Stimulated activated CD8-positive, alpha-beta memory T cell treated with anti-CD3 and anti-CD28 coated beads, Interleukin-12 subunit alpha, Interleukin-12 subunit beta, amount 100 ng/mL, for 24 hours (primary cell): ENCODE measurements around the gene NT5C3B.
"Not testable (repeated sequence)": the region's sequence is repeated elsewhere in the genome, so short reads cannot be mapped to it uniquely, and the experiment has no call there.

Experiments
- DNase-seq: peaks from one replicate; pipeline ENCODE4 v3.0.0-alpha.2; 2020; ENCODE audit errors: extremely low read depth

Gene NT5C3B

DNA sequence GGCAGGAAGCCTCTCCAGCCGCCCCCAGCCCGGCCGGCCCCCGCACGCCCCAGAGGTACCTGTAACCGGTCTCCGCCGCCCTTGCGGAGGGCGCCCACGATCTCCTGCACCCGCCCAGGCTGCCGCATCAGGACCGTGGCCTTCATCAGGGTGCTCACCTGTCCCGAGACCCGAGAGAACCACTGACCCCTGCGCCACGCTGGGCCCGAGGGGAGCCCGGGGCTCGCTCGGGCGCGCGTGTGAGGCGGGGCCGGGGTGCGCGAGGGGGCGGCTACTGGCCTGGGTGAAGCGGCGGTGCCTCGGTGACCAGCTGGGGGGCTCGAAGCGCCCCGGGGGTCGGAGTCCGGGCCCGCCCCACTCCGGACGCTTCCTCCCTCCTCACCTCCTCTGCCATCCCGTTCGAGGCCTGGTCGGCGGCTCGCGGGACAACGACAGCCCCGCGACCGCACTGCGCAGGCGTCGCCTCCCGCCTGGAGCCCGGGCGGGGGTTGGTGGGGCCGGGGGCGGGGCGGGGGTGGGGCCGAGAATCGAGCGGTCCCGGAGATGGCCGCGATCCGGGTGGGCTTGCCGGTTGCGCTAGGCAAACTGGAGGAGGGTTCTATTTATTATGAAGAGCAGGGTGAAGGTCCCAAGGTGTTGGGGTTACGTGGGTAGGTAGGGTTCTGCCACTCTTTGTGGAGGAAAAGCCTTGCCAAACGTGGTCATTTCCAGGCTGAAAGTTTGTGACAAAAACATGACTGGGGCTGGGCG, at the start of gene NT5C3B:
NT5C3B (minus strand) TSS at position 433 of the 750 bp plus-strand sequence; CDS start at position 394, 39 bp downstream.
- peak; percentile 21 for DNase-seq

DNA sequence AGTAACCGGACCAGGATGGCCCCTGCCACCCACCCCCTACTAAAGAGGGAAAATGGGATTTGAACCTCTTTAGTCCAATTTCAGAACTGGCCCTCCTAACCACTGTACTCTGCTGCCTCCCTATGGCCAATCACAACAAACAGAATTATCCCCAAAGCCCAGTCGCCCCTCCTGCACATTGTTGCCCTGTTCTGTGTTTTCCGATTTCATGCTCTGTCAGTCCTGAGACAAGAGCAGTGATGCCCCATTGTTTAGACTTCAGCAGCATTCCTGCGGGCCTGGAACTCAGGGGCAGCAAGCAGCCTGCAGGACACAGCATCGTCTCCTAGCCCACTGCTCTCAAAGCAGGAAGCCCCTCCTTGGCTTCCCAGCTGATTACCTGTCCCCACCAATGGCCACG, 49.7 kb upstream of the NT5C3B start:
- no peak for DNase-seq

DNA sequence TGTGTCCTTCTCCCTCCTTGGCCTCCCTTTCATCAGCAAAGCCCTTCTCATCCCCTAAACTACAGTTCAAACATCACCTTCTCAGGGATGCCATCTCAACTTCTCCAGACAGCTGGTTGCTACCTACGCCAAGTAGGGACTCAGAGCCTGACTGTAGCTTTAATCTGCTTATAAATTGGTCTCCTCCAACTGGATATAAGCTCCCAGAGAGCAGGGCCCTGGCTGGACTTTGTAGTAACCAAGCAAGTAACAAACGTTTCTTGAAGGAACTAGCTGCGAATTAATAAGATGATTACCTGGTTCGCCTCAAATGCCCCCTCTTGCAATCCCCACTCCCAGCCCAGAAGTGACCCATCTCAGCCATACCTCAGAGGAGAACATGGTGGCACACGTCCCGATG, 46.7 kb upstream of the NT5C3B start:
- no peak for DNase-seq

DNA sequence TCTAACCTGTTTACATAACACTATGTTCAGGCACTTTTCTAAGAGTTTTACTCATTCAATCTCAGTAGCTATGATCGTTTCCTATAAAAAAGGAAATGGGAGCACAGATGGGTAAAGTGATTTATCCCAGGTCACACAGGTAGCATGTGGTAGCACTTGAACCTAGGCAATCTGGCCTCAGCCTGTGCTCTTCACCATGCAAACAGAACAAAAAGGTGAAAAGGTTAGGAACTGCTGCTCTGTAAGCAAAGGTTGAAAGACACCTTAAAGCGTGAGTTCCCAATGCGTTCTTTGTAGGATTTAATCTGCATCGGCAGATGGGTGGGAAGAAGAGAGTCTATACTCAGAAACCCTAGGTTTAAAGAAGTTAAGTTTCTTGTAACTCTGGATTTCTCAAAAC, 44.1 kb upstream of the NT5C3B start:
- no peak for DNase-seq

DNA sequence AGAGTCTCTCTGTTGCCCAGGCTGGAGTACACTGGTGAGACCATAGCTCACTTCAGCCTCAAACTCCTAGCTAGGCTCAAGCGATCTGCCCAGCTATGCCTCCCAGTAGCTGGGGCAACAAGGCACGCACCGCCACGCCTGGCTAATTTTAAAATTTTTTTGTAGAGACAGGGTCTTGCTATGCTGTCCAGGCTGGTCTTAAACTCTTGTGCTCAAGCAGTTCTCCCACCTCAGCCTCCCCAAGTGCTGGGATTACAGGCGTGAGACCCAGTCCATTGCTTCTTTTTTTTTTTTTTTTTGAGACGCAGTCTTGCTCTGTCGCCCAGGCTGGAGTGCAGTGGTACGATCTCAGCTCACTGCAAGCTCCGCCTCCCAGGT, 38.2 kb upstream of the NT5C3B start:
- DNase-seq = not testable (repeated sequence)

DNA sequence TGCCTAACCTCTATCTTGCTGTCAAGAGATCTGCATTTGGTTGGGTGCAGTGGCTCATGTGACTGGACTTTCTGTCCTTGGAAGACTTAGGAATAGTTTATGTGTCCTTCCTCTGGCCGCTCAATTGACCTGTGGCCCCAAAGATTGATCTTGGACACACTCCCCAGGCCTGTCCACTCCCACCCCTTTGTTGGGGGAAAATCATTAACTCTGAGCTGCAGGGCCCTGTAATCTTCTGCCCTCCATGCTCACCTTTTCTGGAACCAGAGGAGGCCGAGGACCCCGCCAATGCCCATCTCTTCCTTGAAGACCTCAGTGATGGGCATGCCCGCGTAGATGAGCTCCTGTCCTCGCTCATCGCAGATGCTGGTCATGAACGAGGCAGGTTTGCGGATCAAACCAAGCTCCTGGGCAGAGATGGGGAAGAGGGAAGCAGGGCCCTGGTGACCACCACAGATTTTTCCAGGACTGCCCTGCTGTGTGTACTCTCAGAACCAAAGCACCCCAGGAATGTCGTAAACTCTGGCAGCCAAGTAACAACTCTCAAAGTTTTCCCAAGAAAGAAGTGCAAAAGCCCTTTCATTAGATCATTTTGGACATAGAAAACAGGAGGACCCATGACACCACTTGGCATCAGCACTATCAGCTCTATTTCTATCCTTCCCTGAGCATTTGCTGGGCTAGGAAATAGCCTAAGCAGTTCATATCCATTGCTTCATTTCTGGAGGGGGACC, 37.7 kb upstream of the NT5C3B start:
- DNase-seq = no peak

DNA sequence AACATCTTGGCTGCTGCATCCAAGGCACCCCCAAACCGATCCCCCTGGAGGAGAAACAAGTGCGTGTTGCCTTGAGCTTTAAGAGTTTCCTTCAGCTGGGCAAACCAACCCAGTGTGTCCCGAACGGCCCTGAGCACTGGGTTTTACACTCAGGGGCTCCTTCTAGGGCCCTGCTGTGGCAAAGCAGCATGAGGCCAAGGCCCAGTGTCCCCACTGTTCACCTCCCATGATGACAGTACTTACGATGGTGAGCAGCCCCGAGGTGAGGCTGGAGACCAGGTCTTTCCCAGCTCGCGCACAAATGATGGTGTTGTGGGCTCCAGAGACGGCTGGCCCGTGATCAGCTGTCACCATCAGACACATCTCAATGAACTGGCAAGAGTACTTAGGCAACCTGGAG, 35.8 kb upstream of the NT5C3B start:
- DNase-seq = no peak

DNA sequence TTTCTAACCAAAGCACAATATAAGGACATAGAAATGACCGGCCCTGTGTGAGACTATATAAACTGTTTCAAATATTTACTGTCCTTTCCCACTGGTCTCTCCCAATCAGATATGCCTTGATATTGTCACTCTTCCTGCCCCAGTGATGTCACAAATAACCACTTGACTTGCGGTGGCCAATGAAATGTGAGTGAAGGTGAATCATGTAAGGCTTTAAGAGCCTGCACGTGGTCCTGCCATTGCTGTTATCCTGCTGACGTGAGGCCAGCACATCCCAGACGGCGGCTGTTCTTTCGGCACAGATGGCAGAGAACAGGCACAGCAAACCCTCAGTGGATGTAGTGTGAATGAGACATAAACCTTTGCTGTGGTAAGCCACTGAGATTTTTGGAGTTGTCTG, 34.6 kb upstream of the NT5C3B start:
- DNase-seq = no peak

DNA sequence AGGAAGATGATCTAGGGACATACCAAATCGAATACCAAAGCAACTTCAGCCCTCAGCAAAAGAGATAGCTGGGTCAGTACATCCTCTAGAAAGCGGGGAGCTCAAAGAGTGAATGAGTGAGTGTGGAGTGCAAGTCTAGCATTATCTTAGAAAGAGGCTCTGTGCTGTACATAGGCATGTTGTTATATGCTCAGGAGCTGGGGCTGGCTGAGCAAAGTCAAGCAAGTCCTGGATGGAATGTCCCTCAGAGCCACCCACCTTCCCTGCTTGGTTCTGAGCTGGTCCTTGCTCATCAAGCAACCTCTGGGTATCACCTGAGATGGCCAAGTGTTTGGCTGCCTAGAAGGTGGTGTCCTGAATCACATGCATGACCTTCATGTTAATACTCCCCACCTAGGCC, 34.1 kb upstream of the NT5C3B start:
- DNase-seq = no peak

DNA sequence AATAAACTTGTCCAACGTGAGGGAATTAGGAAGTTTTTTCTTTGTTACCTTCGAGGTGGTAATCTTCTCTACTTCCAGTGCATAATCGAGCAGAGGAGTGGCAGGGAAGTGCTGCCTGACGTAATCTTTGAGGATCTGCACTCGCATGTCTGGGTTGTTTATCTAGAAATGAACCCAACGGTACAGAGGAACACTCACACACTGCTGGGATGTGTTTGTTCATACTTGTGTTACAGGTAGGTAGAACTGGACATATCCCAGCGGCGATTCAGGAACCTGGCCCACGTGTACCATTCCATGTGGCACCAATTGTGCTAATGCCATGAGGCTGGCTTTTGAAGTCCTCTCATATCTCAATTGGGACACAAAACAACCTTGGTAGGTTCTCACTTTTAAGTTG, 33.4 kb upstream of the NT5C3B start:
- no peak for DNase-seq

DNA sequence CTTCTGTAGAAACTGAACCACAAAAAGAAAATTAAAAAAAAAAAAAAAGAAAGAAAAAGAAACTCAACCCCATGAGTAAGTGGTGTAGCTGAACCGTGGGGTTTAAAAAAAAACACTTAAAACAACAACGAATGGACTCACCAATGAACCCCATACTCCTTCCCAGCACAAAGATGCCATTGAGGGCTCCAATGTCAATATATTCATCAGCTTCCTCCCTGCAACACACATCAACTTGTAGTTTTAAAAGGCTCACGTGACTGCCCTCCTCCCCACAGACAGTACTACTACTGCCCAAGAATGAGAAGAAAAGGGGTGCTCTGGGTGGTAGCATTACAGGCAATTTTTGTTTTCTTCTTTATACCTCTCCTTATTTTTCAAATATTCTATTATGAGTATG, 32.5 kb upstream of the NT5C3B start:
- DNase-seq = no peak

DNA sequence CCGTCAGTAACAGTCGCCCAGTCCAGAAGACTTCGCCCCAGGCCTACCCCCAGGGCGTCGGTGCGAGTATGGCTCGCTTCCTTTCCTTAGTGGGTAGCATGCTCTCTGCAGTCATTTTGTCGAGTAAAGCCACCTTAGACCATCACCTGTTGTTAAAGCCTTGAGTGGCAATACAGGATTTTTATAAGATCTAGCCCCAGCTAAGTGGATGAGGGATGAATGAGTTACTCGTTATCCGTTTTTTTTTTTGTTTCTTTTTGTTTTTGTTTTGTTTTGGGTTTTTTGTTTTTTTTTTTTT, 29.5 kb upstream of the NT5C3B start:
- no peak for DNase-seq

DNA sequence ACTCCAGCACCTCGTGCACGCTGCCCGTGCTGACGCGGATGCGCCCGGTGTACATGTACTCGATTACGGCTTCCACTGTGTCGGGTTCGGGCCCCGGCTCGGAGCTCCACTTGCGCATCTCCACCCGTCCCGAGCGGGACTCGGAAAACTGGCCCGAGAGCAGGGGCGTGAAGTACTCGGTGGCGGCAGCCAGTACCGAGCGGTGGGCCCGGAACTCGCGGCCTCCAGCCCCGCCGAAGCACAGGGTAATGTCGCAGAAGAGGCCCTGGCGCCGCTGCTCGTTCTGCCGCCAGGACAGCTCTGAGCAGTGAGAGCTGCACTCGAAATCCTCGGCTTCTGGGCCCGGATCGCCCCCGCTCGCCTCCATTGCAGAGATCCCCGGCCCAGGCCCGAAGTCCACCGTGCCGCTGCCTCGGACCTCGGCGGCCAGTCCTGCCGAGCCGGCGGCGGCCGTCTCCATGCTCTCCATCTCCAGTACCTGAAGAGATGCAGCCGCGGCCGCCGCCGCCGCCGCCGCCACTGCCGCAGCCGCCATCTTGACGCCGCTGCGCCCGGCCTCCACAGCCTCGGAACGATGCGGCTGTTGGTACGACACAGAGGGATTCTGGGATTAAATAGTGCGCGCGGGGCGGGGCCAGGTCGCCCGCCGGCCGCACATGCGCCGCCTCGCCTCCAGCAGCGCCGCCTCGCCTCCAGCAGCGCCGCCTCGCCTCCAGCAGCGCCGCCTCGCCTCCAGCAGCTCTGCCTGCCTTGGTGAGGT, 29.0 kb upstream of the NT5C3B start, which contains the start of gene KLHL11:
KLHL11 (minus strand) TSS at position 588 of the 760 bp plus-strand sequence; CDS start at position 535, 53 bp downstream.
- DNase-seq = peak; percentile 66

DNA sequence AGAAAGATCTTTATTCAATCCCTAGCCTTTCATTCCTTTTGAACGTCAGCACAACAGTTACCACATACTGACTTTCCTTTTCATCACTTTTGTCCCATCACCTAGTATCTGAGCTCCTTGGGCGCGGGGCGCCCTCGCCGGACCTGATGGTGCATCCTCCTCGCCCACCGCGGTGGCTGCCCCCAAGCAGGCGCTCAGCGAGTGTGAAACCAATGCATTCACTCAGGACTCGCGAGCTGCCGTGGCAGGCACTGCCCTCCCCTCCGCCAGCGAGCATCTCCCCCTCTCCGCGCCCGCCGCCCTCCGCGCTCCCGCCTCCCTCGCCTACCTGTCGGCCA, 28.4 kb upstream of the NT5C3B start:
- no peak for DNase-seq

DNA sequence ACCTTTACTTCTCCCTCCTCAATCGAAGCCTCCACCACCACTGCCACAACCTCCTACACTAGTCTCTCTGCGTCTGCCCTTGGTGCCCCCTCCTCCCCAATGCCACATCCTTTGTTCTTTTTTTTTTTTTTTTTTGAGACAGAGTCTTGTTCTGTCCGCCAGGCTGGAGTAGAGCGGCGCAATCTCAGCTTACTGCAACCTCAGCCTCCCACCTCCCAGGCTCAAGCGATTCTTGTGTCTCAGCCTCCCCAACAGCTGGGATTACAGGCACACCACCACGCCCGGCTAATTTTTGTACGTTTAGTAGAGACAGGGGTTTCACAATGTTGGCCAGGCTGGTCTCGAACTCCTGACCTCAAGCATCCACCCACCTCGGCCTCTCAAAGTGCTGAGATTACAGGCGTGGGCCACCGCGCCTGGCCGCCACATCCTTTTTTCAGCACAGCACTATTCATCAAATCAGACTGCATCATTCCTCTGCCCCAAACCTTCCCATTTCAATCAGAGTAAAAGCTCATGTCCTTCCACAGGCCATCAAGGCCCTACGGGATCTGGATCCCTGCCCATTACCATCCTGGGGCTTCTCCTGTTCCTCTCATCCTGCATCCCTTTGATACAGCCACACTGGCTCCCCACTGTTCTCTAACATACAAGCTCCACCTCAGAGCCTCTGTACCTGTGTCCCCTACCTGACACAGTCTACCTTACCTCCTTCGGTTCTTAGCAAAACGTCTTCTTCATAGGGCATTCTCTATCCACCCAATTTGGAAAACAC, 27.2 kb upstream of the NT5C3B start:
- no peak for DNase-seq

DNA sequence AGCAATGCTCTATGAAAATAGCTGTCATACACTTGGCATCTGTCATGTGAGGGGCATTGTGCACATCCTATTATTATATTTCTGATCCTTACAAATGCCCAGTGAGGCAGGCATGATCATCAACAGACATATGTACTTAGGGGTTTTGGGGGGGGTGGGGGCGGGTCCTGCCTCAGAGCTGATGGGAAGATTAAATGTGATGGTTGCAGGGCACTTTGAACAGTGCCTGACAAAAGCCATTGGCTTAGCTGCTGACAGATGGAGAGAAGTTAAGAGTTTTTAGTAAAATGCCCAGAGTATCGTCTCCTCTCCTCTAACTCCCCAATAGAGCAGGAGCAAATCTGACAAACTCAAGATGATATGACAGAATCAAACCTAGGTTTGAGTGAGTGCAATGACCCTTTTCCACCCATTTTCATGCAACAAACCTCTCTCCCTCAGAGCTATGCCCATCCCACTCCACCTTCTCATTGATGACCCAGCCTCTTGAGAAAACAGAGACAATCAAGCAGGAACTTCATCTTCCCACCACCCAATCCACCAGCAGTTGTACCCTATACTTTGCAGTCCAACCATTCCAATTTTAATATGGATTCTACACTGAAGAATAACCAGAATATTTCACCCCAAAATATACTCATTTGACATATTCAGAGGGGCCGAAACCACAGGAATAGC, 24.4 kb upstream of the NT5C3B start:
- no peak for DNase-seq

DNA sequence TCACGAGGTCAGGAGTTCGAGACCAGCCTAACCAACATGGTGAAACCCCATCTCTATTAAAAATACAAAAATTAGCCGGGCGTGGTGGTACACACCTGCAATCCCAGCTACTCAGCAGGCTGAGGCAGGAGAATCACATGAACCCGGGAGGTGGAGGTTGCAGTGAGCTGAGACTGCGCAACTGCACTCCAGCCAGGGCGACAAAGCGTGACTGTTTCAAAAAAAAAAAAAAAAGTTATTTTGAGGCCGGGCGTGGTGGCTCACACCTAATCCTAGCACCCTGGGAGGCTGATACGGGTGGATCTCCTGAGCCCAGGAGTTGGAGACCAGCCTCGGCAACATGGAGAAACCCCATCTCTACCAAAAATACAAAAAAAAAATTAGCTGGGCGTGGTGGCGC, 15.3 kb upstream of the NT5C3B start:
- not testable (repeated sequence) for DNase-seq

DNA sequence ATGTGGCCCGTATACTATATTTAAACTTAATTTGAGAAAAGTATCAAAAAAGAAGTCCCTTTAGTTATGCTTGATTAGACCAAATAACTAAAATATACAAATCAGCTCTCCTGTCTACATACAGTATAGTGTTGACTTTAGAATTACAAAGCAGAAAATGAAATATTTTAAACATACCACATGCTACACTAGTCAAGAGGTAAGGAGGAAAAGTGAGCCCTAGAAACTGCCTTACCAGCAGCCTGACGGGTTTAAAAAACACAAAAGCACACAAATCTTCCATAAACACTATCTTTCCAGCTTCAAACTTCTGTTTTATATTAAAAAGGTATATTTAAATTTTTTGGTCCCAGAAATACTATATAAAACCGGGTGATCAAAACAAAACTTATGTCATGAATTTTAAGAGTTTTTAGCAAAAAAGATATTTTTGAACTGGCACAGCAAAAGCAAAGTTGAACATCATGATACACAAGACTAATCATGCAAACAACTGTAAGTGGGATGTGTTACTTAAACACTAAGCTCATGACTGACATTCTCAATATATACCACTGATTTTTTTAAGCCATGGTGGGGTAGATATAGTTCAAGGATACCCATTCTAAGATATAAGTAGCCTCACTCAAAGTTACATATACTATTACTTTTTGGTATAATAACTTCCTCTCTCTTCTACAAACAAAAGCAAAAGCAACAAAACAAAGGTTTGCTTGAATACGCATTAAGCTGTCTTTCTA, 13.4 kb upstream of the NT5C3B start:
- DNase-seq = no peak

DNA sequence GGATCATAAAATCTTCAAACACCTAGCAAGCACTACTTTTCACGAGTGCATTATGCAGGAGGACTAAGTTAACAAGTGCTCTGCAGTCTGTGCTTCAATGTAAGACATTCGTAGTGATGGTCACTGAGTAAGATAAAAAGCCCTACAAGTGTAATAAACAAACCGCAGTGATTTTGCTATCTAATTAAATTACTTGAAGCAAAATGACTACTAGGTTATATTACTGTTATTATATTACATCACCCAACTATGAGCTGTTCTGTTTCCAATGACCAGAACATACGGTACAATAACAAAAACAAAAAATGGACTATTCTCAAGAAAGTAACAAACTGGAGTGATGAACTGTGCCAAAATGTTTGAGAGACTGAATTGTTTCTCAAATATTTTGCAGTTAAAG, 12.8 kb upstream of the NT5C3B start:
- no peak for DNase-seq

DNA sequence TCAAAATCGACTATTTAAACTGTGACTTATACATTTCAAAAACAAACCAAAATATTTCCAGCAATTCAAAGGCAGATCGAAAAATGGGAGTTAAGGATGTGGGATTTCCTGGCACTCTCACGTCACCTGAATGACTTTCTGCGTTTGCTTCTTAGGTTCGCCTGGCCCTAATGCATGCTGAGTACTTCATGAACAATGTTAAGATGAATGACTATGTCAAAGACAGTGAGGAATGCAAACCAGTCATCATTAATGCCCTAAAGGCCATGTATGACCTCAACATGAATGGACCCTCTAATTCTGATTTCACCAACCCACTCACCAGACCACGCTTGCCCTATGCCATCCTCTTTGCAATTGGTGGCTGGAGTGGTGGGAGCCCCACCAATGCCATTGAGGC, 8.9 kb upstream of the NT5C3B start:
- no peak for DNase-seq

DNA sequence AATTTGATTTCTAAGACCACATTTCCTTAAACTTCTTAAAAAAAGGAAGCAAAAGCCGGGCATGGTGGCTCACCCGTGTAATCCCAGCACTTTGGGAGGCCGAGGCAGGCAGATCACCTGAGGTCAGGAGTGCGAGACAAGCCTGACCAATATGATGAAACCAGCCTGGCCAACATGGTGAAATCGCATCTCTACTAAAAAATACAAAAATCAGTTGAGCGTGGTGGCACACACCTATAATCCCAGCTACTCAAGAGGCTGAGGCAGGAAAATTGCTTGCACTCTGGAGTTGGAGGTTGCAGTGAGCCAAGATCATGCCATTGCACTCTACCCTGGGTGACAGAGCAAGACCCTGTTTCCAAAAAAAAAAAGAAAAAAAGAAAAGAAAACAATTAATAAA, 4.7 kb upstream of the NT5C3B start:
- DNase-seq = not testable (repeated sequence)
